ENCODE results near the gene HS6ST3.

- TF ChIP-seq EZH2 (IDR thresholded peaks at IDR 0.05; ENCODE audit: insufficient read depth, poor library complexity, severe bottlenecking) (no peak), EZH2phosphoT487 (IDR thresholded peaks at IDR 0.05; ENCODE audit: insufficient read depth, low read depth) (no peak)
Measured at GRCh38 chr13:96202315-96202714, 112.4 kb downstream of the HS6ST3 start.

All from GM23248 (cell line).